D721Med (cell line): ENCODE results near the gene TMEM167A.

Experiments
- DNase-seq: peaks from one replicate; pipeline ENCODE4 v3.0.0; 2011; ENCODE audit warnings: low spot score; ENCODE audit not compliant: insufficient read length
- FAIRE-seq: peaks from 2 replicates; lab custom pipeline; 2011; peaks lifted over from hg19 to GRCh38; lab: Jason Lieb, UNC
- TF ChIP-seq, protein P1 (sequence below): IDR thresholded peaks from 2 replicates; pipeline ENCODE4 v1.5.1; 2012; ENCODE audit warnings: mild to moderate bottlenecking, control low read depth; ENCODE audit not compliant: insufficient read depth; ENCODE audit errors: missing control alignments

The TMEM167A gene

DNA sequence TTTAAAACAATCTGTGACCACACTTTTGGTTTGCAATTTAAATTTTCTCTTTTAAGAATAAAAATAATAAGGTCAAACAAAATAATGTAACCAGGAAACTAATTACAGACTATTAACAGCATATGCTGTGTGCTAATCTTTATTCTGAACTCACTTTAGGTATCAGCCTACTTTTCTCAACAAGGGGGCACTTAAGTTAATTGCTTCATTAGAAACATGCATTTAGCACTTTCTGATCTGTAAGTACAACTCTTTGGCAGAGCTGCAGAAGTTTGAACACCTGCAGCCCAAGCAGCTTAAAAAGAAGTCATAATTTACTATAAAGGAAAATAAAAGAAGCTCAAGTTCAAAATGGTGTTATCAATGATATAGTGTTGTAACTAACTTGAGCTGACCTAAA is 21.8 kb upstream of the TMEM167A start:
- no peak for DNase-seq
- TF ChIP-seq, protein P1, sequence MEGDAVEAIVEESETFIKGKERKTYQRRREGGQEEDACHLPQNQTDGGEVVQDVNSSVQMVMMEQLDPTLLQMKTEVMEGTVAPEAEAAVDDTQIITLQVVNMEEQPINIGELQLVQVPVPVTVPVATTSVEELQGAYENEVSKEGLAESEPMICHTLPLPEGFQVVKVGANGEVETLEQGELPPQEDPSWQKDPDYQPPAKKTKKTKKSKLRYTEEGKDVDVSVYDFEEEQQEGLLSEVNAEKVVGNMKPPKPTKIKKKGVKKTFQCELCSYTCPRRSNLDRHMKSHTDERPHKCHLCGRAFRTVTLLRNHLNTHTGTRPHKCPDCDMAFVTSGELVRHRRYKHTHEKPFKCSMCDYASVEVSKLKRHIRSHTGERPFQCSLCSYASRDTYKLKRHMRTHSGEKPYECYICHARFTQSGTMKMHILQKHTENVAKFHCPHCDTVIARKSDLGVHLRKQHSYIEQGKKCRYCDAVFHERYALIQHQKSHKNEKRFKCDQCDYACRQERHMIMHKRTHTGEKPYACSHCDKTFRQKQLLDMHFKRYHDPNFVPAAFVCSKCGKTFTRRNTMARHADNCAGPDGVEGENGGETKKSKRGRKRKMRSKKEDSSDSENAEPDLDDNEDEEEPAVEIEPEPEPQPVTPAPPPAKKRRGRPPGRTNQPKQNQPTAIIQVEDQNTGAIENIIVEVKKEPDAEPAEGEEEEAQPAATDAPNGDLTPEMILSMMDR, result no peak

DNA sequence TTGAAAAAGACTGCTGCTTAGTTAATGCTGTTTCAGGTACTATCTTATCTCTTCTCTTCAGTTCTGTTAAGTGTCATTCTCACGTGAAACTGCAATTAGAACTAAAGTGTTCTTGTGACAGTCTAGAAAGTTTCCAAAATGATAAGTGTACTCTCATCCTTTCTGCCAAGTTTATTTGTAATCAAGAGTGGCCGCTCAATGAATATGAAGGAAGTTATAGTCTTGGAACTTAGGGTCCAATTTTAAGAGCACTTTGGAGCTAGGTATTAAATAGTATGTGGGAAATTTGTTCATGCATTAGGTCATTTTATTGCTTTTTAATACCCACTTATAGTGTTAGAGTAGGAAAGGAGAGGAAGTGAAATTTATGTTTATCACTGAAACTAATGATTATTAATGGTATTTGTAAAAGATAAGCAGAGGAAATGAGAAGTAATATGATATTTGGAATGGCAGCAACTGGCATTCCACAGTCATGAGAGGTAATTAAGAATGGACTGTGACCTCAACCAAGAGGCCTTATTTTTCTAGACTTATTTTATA is 20.6 kb upstream of the TMEM167A start:
- TF ChIP-seq, protein P1, result no peak
- FAIRE-seq, result no peak
- DNase-seq, result no peak

More for the DNA sequence above, 21.8 kb upstream of the TMEM167A start:
- FAIRE-seq, result peak; percentile 91

DNA sequence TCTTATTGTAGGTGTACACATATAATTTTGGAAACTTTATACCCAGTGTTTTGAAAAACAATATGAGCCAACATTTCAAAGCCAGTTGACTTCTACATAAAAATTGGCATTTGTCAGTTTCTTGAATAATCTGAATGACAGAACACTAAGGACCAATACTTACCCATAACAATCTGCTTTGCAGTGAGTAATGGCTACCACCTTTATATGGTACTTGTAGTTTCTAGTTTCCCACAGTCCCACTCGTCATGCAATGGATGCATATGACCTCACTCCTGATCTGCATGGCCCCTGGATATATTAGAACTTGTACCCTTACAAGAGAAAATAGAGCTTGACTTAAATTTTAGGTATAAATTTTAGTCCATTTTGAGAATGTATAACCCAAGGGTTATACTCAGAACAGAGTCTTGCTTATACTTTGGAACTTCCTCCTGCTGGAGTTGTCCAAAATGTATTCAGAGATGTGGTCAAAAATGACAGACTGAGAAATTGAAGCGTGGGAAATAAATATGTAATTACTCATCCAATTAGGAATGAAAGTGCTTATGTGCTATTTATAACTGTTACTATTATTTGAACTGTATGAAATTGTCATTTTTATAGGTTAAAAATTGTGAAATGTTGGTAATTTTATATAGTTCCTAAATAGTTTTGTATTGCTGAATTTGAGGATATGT is 19.6 kb upstream of the TMEM167A start:
- FAIRE-seq, result no peak
- TF ChIP-seq, protein P1, result no peak
- DNase-seq, result no peak

DNA sequence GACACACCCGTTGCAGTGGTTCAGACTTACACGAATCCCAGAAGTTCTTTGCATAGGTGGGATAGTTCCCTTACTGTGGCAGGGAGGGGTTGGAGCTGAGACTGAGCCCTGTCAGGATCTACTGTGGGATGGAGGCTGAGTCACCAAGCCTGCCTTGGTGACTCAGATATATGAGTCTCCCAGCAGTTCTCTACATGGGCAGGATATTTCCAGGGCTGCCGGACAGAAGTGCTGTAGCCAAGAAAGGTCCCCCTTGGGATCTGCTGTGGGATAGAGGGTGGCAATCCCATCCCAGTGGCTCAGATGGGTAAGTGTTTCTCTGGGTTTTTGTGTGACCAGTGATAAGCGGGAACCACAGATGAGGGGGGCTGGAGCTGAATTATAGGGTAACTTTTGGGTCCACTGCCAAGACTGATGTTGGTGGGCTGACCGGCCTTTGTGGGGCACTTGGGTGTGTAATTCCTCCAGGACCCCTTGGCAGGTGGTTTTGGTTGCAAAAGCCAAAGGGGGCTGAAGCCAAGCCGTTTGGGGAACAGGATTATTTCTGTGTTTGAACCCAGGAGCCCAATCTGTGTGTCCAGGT is 18.9 kb upstream of the TMEM167A start:
- TF ChIP-seq, protein P1, result no peak
- FAIRE-seq (no peak), DNase-seq (no peak)

DNA sequence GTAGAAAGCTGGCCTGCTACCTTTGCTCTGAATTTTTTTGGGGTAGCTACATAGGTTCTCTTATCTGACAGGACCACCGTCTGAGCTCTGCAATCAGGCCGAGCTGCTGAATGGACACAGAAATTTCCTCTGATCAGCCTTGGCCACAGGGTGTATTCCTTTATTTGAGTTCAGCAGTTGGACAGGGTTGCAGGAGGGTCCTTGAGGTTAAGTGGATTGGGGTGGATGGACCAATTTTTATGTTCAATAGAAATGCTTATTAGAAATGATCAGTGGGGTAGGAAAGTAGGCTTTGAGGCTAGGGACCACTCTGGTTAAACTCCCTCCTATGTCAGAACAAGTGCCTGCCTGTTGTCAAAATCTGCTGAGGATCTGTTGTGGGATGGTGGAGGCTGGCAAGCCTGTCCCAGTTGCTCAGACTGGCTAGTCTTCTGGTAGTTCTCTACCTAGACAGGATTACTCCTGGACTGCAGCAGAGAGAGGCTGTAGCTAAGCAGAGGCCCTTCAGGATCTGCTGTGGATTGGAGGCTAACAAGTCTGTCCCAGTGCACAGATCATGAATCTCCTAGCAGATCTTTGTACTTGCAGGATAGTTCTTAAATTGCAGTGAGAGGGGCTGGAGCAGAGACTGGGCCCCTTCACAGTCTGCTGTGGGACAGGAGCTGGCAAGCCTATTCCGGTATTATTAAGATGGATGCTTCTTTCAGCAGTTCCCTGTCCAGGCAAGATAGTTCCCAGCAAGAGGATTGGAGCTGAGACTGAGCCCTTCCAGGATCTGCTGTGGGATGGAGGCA is 18.2 kb upstream of the TMEM167A start:
- FAIRE-seq (no peak), DNase-seq (no peak)
- TF ChIP-seq, protein P1, result no peak

- no peak for DNase-seq
- TF ChIP-seq, protein P1, result no peak
- FAIRE-seq, result no peak
Measured at GRCh38 chr5:83093692-83094091, 16.5 kb upstream of the TMEM167A start.

GRCh38 chr5:83092619-83093018 is 15.4 kb upstream of the TMEM167A start:
- DNase-seq (no peak), FAIRE-seq (no peak)
- TF ChIP-seq, protein P1, result no peak
